H1 (cell line): Measurements from ENCODE around the gene KCNQ1. TPM values are rescaled to one million over a fixed set of nuclear protein-coding genes. Genes with fewer than 3 reads are reported as not detected.

Experiments
- CTCF ChIA-PET: fragments of 300-600 bp; sonication (Branson Sonifier 250); formaldehyde crosslinking; loops from one replicate; lab custom pipeline; 2021; ENCODE audit not compliant: partially characterized antibody; lab: Charles Lee
- POLR2A ChIA-PET: fragments of 300-600 bp; sonication (Branson Sonifier 250); formaldehyde crosslinking; loops from one replicate; lab custom pipeline; 2021; ENCODE audit warnings: inconsistent platforms; ENCODE audit not compliant: partially characterized antibody; lab: Charles Lee
- DNase-seq, 2 experiments: peaks; one replicate each; pipeline versions ENCODE4 v3.0.0 to v3.0.0-alpha.2; 2010 to 2022; ENCODE audit warnings: low spot score in 2 of 2, low read depth in 1 of 2, mixed read lengths in 1 of 2
- FAIRE-seq: peaks from 2 replicates; lab custom pipeline; 2011; peaks lifted over from hg19 to GRCh38; lab: Jason Lieb, UNC
- H2AFZ ChIP-seq: 2 replicates; pipeline ENCODE4 v1.8.1; 2012; ENCODE audit warnings: low read length, inconsistent platforms
- H2AK5ac ChIP-seq: 2 replicates; pipeline ENCODE4 v1.6.1; 2013; ENCODE audit warnings: low read depth, low read length
- H2BK120ac ChIP-seq: replicated peaks from 2 replicates; pipeline ENCODE3; 2013; ENCODE audit warnings: low read depth, low read length, inconsistent platforms
- H2BK12ac ChIP-seq: 2 replicates; pipeline ENCODE4 v1.6.1; 2013; ENCODE audit warnings: low read depth, low read length
- H2BK15ac ChIP-seq: 2 replicates; pipeline ENCODE4 v1.6.1; 2013; ENCODE audit warnings: low read length
- H2BK20ac ChIP-seq: 2 replicates; pipeline ENCODE4 v1.6.1; 2013; ENCODE audit warnings: low read length
- H2BK5ac ChIP-seq: 2 replicates; pipeline ENCODE4 v1.6.1; 2013; ENCODE audit warnings: low read depth, low read length
- H3K14ac ChIP-seq: 2 replicates; pipeline ENCODE4 v1.6.1; 2013; ENCODE audit warnings: inconsistent platforms; ENCODE audit not compliant: insufficient read length
- H3K18ac ChIP-seq: 2 replicates; pipeline ENCODE4 v1.6.1; 2013; ENCODE audit warnings: low read length; ENCODE audit errors: extremely low read depth
- H3K23ac ChIP-seq: 2 replicates; pipeline ENCODE4 v1.6.1; 2013; ENCODE audit warnings: inconsistent platforms; ENCODE audit not compliant: insufficient read length
- H3K23me2 ChIP-seq: 2 replicates; pipeline ENCODE4 v1.6.1; 2013; ENCODE audit warnings: low read depth, low read length
- H3K27ac ChIP-seq: 2 replicates; pipeline ENCODE4 v1.6.1; 2011; ENCODE audit warnings: low read depth, low read length, inconsistent platforms
- H3K27me3 ChIP-seq, 4 experiments: replicated peaks in 1 of 4; 1 replicate in 1 of 4; 2 replicates in 3 of 4; pipeline versions ENCODE4 v1.6.1 to v1.8.1; 2011 to 2013; ENCODE audit warnings: low read length in 3 of 4, mild to moderate bottlenecking in 3 of 4, inconsistent platforms in 2 of 4, mixed read lengths in 2 of 4, moderate library complexity in 1 of 4; ENCODE audit not compliant: control insufficient read depth in 3 of 4, insufficient read depth in 3 of 4; ENCODE audit errors: extremely low read depth in 1 of 4
- H3K36me3 ChIP-seq, 4 experiments: 2 replicates each; pipeline versions ENCODE4 v1.6.1 to v1.8.1; 2011 to 2013; ENCODE audit warnings: mild to moderate bottlenecking in 4 of 4, low read length in 3 of 4, moderate library complexity in 2 of 4, control low read depth in 1 of 4, inconsistent platforms in 1 of 4; ENCODE audit not compliant: insufficient read depth in 4 of 4, control insufficient read depth in 2 of 4
- H3K4ac ChIP-seq: replicated peaks from 2 replicates; pipeline ENCODE3; 2013; ENCODE audit warnings: low read length, low read depth, mixed read lengths, inconsistent platforms; ENCODE audit not compliant: insufficient read length
- H3K4me1 ChIP-seq, 4 experiments: replicated peaks in 1 of 4; 1 replicate in 1 of 4; 2 replicates in 3 of 4; pipeline versions ENCODE4 v1.6.1 to v1.8.1; 2011 to 2013; ENCODE audit warnings: low read length in 3 of 4, inconsistent platforms in 2 of 4, mixed read lengths in 1 of 4; ENCODE audit not compliant: insufficient read depth in 4 of 4, control insufficient read depth in 3 of 4
- H3K4me2 ChIP-seq, 2 experiments: 2 replicates each; pipeline versions ENCODE4 v1.6.1 to v1.8.1; 2011 to 2013; ENCODE audit warnings: low read depth in 2 of 2, low read length in 2 of 2, control low read depth in 1 of 2, inconsistent platforms in 1 of 2, mild to moderate bottlenecking in 1 of 2; ENCODE audit not compliant: insufficient read depth in 1 of 2
- H3K4me3 ChIP-seq, 4 experiments: fragments of 200-600, 300-600 bp in 1 of 4; sonication (generic), shearing (Covaris generic), sonication (Bioruptor Twin) in 1 of 4; 2 replicates each; pipeline versions ENCODE4 v1.5.1 to v1.8.1; 2011 to 2016; ENCODE audit warnings: low read length in 4 of 4, low read depth in 3 of 4, control low read depth in 2 of 4, inconsistent platforms in 2 of 4, mild to moderate bottlenecking in 2 of 4, mixed read lengths in 1 of 4, moderate library complexity in 1 of 4; ENCODE audit not compliant: insufficient read depth in 2 of 4; ENCODE audit errors: extremely low read depth in 1 of 4
- H3K56ac ChIP-seq: replicated peaks from 2 replicates; pipeline ENCODE3; 2013; ENCODE audit warnings: low read depth, mild to moderate bottlenecking, mixed read lengths, low read length, inconsistent platforms; ENCODE audit not compliant: insufficient read length
- H3K79me1 ChIP-seq: 2 replicates; pipeline ENCODE4 v1.6.1; 2013; ENCODE audit warnings: low read depth, low read length, control low read depth
- H3K79me2 ChIP-seq, 2 experiments: 2 replicates each; pipeline versions ENCODE4 v1.6.1 to v1.8.1; 2012 to 2013; ENCODE audit warnings: low read length in 2 of 2, mild to moderate bottlenecking in 2 of 2, inconsistent platforms in 1 of 2; ENCODE audit not compliant: insufficient read depth in 2 of 2, control insufficient read depth in 1 of 2
- H3K9ac ChIP-seq, 4 experiments: replicated peaks in 1 of 4; 1 replicate in 1 of 4; 2 replicates in 3 of 4; pipeline versions ENCODE4 v1.6.1 to v1.8.1; 2011 to 2013; ENCODE audit warnings: low read depth in 3 of 4, low read length in 3 of 4, control low read depth in 2 of 4, mild to moderate bottlenecking in 2 of 4, moderate library complexity in 2 of 4, inconsistent platforms in 1 of 4; ENCODE audit errors: extremely low read depth in 1 of 4
- H3K9me3 ChIP-seq, 2 experiments: 2 replicates each; pipeline versions ENCODE4 v1.6.1 to v1.8.1; 2012 to 2013; ENCODE audit warnings: mild to moderate bottlenecking in 2 of 2, moderate library complexity in 2 of 2, control low read depth in 1 of 2, inconsistent platforms in 1 of 2, low read depth in 1 of 2, low read length in 1 of 2, mixed read lengths in 1 of 2; ENCODE audit not compliant: insufficient read depth in 2 of 2
- H4K20me1 ChIP-seq, 2 experiments: replicated peaks in 1 of 2; 2 replicates each; pipeline versions ENCODE3 to v1.8.1; 2011 to 2013; ENCODE audit warnings: inconsistent platforms in 2 of 2, low read length in 2 of 2, mild to moderate bottlenecking in 1 of 2; ENCODE audit not compliant: insufficient read depth in 2 of 2, control insufficient read depth in 1 of 2
- H4K5ac ChIP-seq: 2 replicates; pipeline ENCODE4 v1.6.1; 2013; ENCODE audit warnings: low read length, low read depth, mixed read lengths, inconsistent platforms; ENCODE audit not compliant: insufficient read length
- H4K8ac ChIP-seq: 2 replicates; pipeline ENCODE4 v1.8.0; 2013; ENCODE audit warnings: mild to moderate bottlenecking, moderate library complexity, low read length, inconsistent platforms; ENCODE audit not compliant: insufficient read depth; ENCODE audit errors: extremely low read depth
- H4K91ac ChIP-seq: replicated peaks from 2 replicates; pipeline ENCODE3; 2013; ENCODE audit warnings: low read length, mixed read lengths, inconsistent platforms; ENCODE audit not compliant: insufficient read length
- MAFK ChIP-seq: IDR thresholded peaks from 2 replicates; pipeline ENCODE4 v1.6.1; 2012; ENCODE audit warnings: low read depth, mild to moderate bottlenecking, improper control_type of control experiment, low read length
- MAX ChIP-seq: IDR thresholded peaks from 2 replicates; pipeline ENCODE4 v1.6.1; 2012; ENCODE audit warnings: inconsistent platforms
- WGBS, 2 experiments: shearing (Covaris generic) in 1 of 2; methylation state at CpG; one replicate each; pipeline versions ENCODE4 v1.1.6 to v1.1.7; 2013 to 2015; ENCODE audit warnings: low lambda C conversion rate in 2 of 2, mixed read lengths in 2 of 2, inconsistent platforms in 1 of 2, low coverage in 1 of 2, missing lambda C conversion rate in 1 of 2; ENCODE audit not compliant: insufficient replicate concordance in 2 of 2, insufficient coverage in 1 of 2, insufficient read length in 1 of 2; ENCODE audit errors: extremely low coverage in 1 of 2, missing lambda C conversion rate in 1 of 2; 5-methylcytosine and 5-hydroxymethylcytosine counted together
- polyA plus RNA-seq, 7 experiments: library from polyadenylated mRNA; depleted of rRNA in 3 of 7; stranded (reverse) in 5 of 7; unstranded in 2 of 7; fragments of >200 nt in 5 of 7; fragments of 200-250 nt in 2 of 7; gene quantifications; 1 replicate in 5 of 7; 2 replicates in 1 of 7; 4 replicates in 1 of 7; pipeline versions ENCODE4 v1.2.1 to v1.2.3, GENCODE V29; 2011 to 2013; ENCODE audit warnings: missing spikeins in 2 of 7, mixed read lengths in 2 of 7
- total RNA-seq: library from RNA; stranded (reverse); fragmentation: NEBNext Ultra II Directional; extraction: Animal tissue kit (Norgen Biotek cat#: 25700); gene quantifications from 2 replicates; pipeline ENCODE4 v1.2.1, GENCODE V29; 2021

Gene KCNQ1
- total and polyA plus RNA-seq, 2 of the 8 experiments (the other 6 are each of a cell fraction or from before 2014, with no cell fraction given), result 1.9 to 2.0 TPM

GRCh38 chr11:2687782-2688191, 243.0 kb downstream of the KCNQ1 start:
- Histone ChIP-seq H3K23me2 (no peaks in the 10 kb centered on the region), H3K56ac (no peak overlapping the region), H2BK20ac (0 out of 2 replicates have a peak overlapping the region, but pooled peaks have one; percentile 21), H4K5ac (no peak overlapping the region), H3K36me3 (no peaks in the 10 kb centered on the region), H3K4me2 (no peak overlapping the region), H2AFZ (no peak overlapping the region), H3K4me3 (no peak overlapping the region), H3K27me3 (peaks cover 0 to 4% (median 0%) of the 10 kb centered on the region in 4 experiments; a peak in 2 of 7 replicates), H2BK120ac (no peak overlapping the region), H3K23ac (no peak overlapping the region), H2AK5ac (no peak overlapping the region), H3K14ac (no peak overlapping the region), H2BK15ac (0 out of 2 replicates have a peak overlapping the region, but pooled peaks have one; percentile 65), H4K91ac (no peak overlapping the region), H2BK5ac (0 out of 2 replicates have a peak overlapping the region, but pooled peaks have one; percentile 36), H3K79me1 (peaks cover 10% of the 10 kb centered on the region), H3K79me2 (peaks cover 0 to 65% of the 10 kb centered on the region in 2 experiments; a peak in 2 of 4 replicates), H3K9ac (no peak overlapping the region), H3K9me3 (no peaks in the 10 kb centered on the region), H3K4me1 (peaks cover 29 to 63% (median 50%) of the 10 kb centered on the region in 4 experiments), H4K8ac (no peak overlapping the region), H4K20me1 (peaks cover 6 to 30% of the 10 kb centered on the region in 2 experiments), H2BK12ac (0 out of 2 replicates have a peak overlapping the region, but pooled peaks have one; percentile 78), H3K18ac (peak overlapping the region; percentile 72), H3K27ac (no peak overlapping the region), H3K4ac (no peak overlapping the region)
- ChIA-PET CTCF (interaction anchor here (1.1 to 4.0 kb wide), 5 partner anchors 27 to 204 kb away, joined by 3 to 19 read pairs (median 5); no protein-coding TSS in a partner anchor), POLR2A (interaction anchor here (1.6 to 2.1 kb wide), 2 partner anchors 12 to 198 kb away, joined by 5 to 8 read pairs; partner anchors contain the start of genes CDKN1C and KCNQ1OT1)
- DNase-seq (no peak), FAIRE-seq (no peak)
- TF ChIP-seq MAFK (no peak), MAX (peak; percentile 35; the same call in 1 of the 2 replicates)
- 46% methylated on average over 7 of the region's 7 CpGs; no CpG with 5 or more reads in 1 of the 2 experiments for WGBS, 2 experiments
